ENCODE data around the gene PFKL.
"Not testable (repeated sequence)": the region's sequence is repeated elsewhere in the genome, so short reads cannot be mapped to it uniquely, and the experiment has no call there.

The PFKL gene

DNA sequence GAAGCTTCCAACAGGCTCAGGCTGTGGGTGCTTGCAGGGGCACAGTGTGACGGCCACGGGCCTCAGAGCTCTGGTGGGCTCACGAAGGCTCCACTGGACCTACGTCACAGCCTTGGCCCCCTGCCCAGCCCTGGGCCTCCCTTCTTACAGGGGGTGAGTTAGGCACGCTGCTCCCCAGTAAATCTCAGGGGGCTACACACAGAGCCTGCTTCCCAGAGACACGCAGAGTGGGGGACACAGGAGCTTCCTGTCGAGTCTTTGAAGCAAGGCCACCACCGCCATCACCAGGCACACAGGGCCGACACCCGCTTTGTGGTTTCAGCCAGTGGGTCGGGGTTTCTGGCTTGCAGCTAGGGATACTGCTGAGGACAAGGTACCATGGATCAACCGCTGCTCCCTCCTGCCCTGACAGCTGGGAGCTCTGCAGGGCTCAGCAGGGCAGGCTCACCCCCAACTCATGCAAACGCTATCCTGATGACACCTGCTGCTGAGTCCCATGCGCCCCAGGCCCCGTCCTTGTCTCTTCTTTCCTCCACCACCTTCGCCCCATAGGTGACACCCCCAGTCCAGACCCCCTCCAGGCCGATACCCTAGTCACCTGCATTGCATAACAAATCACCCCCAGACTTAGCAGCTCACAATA lies 44.8 kb downstream of the PFKL start:
- no peak for DNase-seq (ENCODE audit: low spot score)

DNA sequence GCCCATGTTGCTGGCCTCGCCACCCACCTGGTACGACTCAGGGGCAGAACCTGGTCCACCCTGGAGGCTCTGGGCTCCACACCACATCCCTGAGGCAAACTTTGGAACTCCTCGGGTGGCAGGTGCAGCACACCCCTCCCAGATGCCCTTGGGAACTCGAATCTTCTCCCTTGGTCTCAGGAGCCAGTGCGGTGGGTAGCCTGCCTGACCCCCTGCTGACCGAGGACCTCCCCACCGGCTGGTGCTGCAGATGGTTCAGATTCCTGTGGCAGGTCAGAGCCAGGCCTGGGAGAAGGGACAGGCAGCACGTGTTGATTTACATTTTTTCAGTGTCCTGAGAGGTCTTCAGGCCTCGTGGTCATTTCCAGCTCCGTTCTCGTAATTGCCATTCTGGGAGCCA lies 45.6 kb downstream of the PFKL start:
- DNase-seq (ENCODE audit: low spot score), result no peak

- DNase-seq (ENCODE audit: low spot score), result no peak
Observed at GRCh38 chr21:44347911-44348451, 48.1 kb downstream of the PFKL start.

- DNase-seq (ENCODE audit: low spot score), result no peak
Observed at GRCh38 chr21:44348861-44349260, 49.0 kb downstream of the PFKL start.

- no peak for DNase-seq (ENCODE audit: low spot score)
Observed at GRCh38 chr21:44349416-44349846, 49.6 kb downstream of the PFKL start.

DNA sequence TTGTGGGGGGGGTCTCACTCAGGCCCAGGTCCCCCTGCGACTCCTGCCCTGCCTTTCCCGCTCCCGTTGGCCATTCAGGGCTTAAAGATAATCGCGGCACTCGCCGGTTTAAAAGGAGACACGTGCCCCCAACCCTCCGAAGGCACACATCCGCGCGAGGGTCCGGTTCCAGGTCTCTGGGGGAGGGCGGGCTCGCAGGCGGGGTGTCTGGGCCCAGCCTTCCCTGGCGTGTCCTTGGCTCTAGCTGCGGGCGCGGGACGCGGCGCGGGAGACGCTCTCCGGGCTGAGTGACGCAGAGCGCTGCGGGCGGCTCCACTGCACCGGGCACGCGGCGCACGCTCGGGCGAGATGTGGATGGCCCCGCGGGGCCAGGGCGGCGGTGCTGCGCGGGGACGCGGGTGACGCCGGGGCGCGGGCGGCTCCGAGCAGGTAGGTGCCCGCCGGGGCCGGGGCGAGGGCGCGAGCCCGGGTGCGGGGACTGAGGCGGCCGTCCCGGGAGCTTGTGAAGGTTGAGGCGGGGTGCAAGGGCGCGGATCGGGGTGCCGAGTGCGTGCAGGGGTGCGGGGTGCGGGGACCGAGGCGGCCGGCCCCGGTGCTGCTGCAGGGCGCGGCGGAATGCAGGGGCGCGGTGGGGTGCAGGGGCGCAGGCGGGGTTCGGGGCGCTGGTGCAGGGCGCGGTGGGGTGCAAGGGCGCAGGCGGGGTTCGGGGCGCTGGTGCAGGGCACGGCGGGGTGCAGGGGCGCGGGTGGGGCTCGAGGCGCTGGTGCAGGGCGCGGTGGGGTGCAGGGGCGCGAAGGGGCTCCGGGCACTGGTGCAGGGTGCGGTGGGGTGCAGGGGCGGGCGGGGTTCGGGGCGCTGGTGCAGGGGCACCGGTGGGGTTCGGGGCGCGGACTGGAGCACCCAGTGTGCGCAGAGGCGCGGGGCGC lies 50.3 kb downstream of the PFKL start:
- DNase-seq (ENCODE audit: low spot score), result no peak

DNA sequence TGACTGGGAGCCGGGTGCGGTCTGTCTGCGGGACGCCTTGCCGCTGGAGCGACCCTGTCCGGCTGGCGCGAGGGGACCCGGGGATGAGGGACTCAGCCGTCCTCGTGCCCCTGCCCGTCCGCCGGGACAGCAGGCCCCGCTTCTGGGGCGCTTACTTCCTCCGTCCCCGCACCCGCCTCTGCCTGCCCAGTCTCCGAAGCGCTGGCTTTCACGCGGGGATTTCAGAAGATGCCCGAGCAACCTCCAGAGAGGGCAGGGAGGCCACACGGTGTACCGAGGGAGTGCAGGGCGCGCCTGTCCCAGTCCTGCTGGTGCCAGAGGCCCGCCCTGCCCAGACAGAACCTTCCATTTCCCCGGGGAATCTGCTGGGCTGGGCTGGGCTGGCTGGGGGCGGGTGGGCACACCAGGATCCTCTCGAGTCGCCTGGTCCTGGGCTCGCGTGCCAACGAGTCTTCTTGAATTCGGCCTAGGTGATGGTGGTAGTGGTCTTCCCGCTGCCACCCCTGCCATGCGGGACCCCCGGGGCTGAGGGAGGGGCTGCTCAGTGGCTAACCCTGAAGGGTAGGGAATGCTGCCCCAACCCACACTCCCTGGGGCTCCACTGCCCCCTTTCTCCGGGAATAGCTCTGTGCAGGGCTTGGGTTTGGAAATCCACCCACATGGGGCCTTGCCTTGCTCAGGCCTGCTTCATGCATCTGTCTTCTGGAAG lies 51.1 kb downstream of the PFKL start:
- DNase-seq (ENCODE audit: low spot score), result no peak

- no peak for DNase-seq (ENCODE audit: low spot score)
Observed at GRCh38 chr21:44351535-44352252, 51.8 kb downstream of the PFKL start.

GRCh38 chr21:44352253-44352860 lies 52.5 kb downstream of the PFKL start:
- DNase-seq (ENCODE audit: low spot score), result no peak

GRCh38 chr21:44353191-44353970 lies 53.5 kb downstream of the PFKL start, which contains the start of gene TRPM2:
Gene TRPM2, plus strand, starts transcription at chr21:44353621. Its CDS starts 80 bp downstream, at chr21:44353701.
- DNase-seq (ENCODE audit: low spot score), result peak; percentile 49

DNA sequence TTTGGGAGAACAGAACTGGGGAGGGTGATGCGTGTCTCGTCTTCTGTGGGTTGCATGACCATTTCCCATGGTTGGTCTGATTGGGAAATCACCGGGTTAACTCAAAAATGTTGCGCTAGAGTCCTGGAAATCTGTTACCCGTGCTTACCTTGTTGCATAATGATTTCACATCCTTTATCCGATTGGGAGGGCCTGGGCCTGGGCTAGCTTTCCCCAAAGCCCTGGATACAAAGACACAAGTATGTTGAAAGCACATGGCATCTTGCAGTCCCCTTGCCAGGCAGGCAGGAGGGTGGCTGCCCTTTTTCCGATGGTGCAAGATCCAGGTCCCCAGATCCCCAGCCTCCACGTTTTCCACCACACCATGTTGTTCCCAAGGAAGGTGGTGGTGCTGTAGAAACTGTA lies 54.1 kb downstream of the PFKL start:
- DNase-seq (ENCODE audit: low spot score), result no peak

GRCh38 chr21:44354775-44355771 lies 55.2 kb downstream of the PFKL start:
- no peak for DNase-seq (ENCODE audit: low spot score)

DNA sequence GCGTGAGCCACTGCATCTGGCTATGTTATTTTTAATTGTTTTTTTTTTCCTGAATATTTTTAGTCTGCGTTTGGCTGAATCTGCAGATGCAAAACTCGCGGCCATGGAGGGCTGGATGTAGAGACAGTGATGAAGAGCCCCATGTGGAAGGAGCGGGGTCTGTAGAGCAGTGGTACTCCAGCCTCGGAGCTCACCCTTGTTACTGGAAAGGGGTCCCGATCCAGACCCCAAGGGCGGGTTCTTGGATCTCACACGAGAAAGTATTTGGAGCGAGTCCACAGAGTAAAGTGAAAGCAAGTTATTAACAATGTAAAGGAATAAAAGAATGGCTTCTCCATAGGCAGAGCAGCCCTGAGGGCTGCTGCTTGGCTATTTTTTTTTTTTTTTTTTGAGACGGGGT lies 56.3 kb downstream of the PFKL start:
- DNase-seq (ENCODE audit: low spot score), result no peak

DNA sequence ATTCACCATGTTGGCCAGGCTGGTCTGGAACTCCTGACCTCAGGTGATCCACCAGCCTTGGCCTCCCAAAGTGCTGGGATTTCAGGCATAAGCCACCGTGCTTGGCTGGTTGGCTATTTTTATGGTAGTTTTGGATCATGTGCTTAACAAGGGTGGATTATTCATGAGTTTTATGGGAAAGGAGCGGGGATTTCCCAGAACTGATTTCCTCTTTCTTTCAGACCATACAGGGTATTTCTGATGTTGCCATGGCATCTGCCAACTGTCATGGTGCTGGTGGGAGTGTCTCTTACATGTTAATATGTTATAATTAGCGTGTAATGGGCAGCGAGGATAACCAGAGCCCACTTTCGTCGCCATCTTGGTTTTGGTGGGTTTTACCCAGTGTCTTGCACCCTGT lies 56.8 kb downstream of the PFKL start:
- DNase-seq (ENCODE audit: low spot score), result no peak

GRCh38 chr21:44357064-44357837 lies 57.4 kb downstream of the PFKL start:
- no peak for DNase-seq (ENCODE audit: low spot score)

DNA sequence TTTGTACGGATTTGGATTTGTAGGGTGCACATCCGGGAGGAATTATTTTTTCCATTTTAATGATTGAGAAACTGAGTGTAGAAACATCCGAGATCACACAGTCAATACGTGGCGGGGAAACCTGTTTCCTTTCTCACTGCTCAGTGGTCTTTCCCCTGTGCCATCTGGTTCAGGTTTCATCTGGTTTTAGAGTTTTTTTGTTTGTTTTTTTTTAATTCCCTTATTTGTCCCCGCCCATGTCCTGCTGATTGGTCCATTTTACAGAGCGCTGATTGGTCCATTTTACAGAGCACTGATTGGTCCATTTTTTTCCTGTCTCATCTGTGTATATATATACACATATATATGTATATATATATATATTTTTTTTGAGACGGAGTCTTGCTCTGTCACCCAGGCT lies 59.5 kb downstream of the PFKL start:
- no peak for DNase-seq (ENCODE audit: low spot score)

- no peak for DNase-seq (ENCODE audit: low spot score)
Observed at GRCh38 chr21:44360159-44360558, 60.3 kb downstream of the PFKL start.

DNA sequence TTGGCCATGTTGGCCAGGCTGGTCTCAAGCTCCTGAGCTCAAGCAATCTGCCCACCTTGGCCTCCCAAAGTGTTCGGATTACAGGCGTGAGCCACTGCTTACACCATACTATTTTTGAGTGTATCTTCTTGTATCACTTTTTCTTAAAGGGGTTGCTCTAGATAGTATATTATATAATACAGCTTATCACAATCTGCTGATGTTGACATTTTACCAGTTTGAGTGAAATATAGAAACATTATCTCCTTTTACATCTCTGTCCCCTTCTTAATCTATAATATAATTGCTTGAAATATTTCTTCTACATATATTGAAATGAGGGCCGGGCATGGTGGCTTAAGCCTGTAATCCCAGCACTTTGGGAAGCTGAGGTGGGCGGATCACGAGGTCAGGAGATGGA lies 62.0 kb downstream of the PFKL start:
- not testable (repeated sequence) for DNase-seq (ENCODE audit: low spot score)
